GM12872 (cell line): ENCODE results near the gene SMCO2.
A peak's percentile ranks its signal among the peaks of the same experiment; 100 is the strongest.

Experiments used
- TF ChIP-seq, protein P1 (sequence below): IDR thresholded peaks from 3 replicates; pipeline ENCODE4 v1.5.1; 2011; ENCODE audit warnings: low read depth, mild to moderate bottlenecking, low read length, moderate library complexity; ENCODE audit not compliant: insufficient read depth

Gene SMCO2

DNA sequence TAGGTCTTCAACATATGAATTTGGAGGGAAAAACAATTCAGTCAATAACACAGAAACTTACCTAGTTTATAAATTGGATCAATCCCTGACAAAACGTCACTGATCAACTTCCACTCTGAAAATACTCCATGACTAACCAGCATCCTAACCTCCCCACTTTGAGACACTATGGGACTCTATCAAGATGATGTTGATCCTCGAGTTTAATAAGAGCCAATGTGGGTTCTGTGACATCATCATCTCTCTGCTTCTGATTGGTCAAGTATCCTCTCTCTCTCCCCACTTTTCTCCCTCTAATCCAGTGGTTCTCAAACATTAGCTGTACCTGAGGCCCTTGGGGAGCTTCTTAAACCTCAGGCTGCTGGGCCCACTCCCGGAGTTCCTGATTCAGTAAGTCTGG, at the start of gene SMCO2:
SMCO2 (plus strand) TSS at position 301 of the 400 bp plus-strand sequence. CDS start 23,896 bp downstream, outside the sequence.
- TF ChIP-seq, protein P1, sequence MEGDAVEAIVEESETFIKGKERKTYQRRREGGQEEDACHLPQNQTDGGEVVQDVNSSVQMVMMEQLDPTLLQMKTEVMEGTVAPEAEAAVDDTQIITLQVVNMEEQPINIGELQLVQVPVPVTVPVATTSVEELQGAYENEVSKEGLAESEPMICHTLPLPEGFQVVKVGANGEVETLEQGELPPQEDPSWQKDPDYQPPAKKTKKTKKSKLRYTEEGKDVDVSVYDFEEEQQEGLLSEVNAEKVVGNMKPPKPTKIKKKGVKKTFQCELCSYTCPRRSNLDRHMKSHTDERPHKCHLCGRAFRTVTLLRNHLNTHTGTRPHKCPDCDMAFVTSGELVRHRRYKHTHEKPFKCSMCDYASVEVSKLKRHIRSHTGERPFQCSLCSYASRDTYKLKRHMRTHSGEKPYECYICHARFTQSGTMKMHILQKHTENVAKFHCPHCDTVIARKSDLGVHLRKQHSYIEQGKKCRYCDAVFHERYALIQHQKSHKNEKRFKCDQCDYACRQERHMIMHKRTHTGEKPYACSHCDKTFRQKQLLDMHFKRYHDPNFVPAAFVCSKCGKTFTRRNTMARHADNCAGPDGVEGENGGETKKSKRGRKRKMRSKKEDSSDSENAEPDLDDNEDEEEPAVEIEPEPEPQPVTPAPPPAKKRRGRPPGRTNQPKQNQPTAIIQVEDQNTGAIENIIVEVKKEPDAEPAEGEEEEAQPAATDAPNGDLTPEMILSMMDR: no peak

DNA sequence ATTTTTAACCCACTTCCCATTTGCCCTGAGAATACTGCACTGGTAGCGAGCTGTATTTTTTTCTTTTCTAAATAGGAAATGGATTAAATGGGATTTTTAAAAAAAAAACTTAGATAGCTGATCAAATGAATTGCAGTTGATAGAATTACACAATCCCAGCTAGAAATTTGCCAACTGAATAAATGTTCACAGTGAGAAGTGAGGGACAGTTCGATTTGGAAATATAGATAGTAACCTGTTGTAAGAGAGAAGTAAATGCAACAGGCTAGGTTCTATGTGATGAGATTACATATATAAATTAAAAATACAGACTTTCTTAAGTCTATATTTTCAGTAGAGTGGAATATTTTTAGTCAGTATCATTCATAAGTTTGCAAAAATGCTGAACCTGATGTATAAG, 48.1 kb upstream of the SMCO2 start:
- TF ChIP-seq, protein P1: no peak

DNA sequence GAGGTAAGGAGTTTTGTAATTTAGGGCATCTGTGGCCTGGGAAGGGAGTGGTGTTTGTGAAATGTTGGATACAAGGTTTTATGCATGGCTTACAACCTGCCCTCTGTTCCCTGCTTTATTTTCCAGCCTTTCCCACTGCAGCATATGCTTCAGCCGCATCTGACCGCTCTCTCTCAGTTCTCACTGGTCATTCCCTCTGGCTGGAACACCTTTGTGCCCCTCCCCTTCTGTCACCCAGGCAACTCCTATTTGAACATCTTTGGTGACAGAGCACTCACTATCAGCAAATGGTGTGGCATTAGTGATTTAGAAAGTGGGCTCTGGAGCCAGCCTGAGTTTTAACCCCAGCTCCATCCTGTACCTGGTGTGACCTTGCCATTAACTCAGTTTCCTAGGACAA, 47.5 kb upstream of the SMCO2 start:
- TF ChIP-seq, protein P1: no peak

DNA sequence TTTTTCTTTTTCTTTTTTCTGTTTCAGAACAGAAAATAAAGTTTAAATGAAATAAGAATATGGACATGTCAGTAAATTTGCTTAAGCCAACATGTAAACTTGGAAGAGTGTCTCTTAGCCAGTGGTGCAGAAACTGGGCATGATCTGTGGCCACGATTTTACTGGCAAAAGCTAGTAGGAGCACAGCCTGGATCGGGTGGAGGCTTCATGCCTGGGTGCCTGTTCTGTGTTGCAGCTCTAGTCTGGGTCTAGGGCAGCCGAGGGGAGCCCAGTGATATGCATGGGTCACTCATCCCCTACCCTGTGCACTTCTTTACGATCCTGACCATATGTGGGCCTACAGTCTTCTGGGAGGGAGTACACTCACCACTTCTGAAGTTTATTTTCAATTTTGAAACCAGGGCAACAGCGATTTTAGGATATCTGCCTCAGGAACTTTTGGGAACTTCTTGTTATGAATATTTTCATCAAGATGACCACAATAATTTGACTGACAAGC, 45.6 kb upstream of the SMCO2 start:
- TF ChIP-seq, protein P1: no peak

DNA sequence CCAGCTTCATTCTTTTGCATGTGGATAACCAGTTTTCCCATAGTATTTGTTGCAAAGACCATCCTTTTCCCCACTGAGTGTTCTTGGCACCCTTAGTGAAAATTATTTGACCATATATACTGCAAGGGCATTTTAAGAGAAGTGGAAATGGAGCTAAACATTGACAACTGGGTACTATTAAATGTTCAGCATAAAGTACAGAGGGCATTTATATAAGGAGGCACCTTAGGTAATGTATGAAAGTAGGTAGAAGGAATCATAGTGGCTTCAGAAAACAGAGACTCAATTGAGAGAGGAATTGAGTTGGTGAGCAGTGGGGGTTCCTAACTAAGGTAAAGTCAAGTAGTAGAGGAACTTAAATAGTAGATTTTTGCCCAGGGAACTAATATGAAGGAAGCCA, 34.5 kb upstream of the SMCO2 start:
- TF ChIP-seq, protein P1: no peak

DNA sequence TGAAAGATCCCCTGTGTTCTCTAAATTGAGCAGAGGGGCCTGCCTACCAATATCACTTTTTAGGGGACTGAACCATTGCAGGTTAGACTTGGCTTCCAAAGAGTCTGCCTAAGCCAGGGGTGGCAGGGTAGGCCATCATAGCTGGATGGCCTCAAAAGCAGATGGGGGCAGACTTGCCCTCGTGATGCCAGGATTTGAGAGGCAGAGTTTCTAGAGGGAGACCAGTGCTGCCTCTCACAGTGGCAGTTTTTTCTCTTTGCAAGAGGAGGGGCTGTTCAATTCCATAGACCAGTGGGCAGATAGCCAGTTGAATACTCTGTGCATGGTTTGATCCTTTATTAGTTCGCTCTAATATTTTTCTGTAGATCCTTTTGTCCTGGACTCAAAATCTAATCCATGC, 23.8 kb upstream of the SMCO2 start:
- TF ChIP-seq, protein P1: no peak

DNA sequence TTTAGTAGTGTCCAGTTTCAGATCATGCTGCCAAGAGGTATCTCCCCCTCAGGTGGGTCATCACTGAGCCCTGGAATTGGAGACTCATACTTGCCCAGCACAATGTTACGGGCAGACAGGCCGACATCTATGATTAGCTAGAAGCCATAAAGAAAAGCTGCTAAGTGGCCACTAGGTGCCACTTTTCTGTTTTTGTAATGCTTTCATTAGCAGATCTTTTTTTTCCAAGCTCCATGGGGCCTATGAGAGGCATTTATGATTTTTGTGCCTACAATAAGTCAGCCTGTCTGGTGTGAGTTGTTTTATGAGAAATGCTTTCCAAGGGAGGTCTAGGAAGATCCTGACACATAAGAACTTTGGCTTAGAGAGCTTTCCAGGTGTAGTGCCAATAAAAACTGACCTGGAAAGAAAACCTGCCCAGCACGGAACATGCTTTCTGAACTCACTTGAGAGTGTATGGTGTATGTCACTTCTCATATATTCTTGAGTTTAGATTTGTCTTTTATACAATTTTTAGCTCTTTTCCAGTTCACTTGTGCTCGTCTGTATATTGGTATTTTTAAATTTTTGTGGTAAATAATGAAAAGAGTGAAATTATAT, 21.8 kb upstream of the SMCO2 start:
- TF ChIP-seq, protein P1: peak; percentile 44; the same call in 1 of the 3 replicates
